Lower leg skin (tissue), 3 donors: ENCODE results near the gene NF1.

ENCODE experiments used
- POLR2A ChIP-seq, 2 donors: fragments of 450-650 bp; IDR thresholded peaks; one replicate each; pipeline ENCODE4 v1.6.1; 2016 to 2017; ENCODE audit warnings: antibody characterized with exemption in 2 of 2, mild to moderate bottlenecking in 1 of 2, moderate library complexity in 1 of 2
- TF ChIP-seq, protein P1 (sequence below), 3 donors: fragments of 450-650 bp; IDR thresholded peaks; one replicate each; pipeline ENCODE4 v1.5.1; 2016; ENCODE audit warnings: antibody characterized with exemption in 3 of 3, mild to moderate bottlenecking in 3 of 3, moderate library complexity in 2 of 3

DNA sequence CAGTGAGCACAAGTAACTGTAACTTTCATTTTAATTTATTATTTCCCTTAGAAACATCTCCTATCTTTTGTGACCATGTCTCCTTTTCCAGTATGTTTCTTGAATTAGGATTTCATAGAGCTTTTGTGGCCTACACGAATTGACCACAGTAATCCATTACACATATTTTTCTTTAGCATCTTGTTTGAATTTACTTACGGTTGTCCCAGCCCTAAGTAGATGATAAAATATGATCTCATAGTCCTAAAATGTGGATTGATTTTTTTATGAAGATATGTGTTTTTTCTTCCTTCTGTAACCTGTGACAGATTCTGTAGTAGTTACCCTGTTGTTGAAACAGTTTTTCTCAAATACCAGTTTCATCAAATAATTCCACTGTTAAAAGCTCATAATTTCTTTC lies 61.5 kb downstream of the NF1 start:
- TF ChIP-seq, protein P1, sequence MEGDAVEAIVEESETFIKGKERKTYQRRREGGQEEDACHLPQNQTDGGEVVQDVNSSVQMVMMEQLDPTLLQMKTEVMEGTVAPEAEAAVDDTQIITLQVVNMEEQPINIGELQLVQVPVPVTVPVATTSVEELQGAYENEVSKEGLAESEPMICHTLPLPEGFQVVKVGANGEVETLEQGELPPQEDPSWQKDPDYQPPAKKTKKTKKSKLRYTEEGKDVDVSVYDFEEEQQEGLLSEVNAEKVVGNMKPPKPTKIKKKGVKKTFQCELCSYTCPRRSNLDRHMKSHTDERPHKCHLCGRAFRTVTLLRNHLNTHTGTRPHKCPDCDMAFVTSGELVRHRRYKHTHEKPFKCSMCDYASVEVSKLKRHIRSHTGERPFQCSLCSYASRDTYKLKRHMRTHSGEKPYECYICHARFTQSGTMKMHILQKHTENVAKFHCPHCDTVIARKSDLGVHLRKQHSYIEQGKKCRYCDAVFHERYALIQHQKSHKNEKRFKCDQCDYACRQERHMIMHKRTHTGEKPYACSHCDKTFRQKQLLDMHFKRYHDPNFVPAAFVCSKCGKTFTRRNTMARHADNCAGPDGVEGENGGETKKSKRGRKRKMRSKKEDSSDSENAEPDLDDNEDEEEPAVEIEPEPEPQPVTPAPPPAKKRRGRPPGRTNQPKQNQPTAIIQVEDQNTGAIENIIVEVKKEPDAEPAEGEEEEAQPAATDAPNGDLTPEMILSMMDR (IDR thresholded peaks at IDR 0.05), result no peak
- no peak for TF ChIP-seq POLR2A (IDR thresholded peaks at IDR 0.05)
